T-helper 1 cell (primary cell): ENCODE data around the gene RRP1.

ENCODE experiments used
- DNase-seq, 5 donors: peaks; one replicate each; pipeline ENCODE4 v3.0.0-alpha.2; 2012 to 2020

Gene RRP1

DNA sequence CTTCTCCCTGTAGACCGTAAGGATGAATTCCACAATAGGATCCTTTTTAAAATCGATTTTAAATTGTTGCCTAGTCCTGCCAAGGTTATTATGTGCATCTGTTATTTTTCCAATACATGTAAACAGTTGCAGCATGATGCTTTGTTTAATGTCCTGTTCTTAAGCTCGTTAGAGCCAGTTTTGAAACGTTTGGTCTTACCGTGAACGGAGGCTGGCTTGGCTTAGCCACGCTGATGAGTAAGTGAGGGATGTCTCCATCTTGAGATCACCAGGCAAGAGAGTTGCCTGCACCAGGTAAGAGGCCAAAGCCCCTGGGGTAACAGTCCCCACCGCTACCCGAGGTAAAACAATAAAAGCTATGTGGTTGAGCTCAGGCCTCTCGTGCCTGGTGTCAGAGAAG, 30.6 kb upstream of the RRP1 start:
- no peak for DNase-seq

DNA sequence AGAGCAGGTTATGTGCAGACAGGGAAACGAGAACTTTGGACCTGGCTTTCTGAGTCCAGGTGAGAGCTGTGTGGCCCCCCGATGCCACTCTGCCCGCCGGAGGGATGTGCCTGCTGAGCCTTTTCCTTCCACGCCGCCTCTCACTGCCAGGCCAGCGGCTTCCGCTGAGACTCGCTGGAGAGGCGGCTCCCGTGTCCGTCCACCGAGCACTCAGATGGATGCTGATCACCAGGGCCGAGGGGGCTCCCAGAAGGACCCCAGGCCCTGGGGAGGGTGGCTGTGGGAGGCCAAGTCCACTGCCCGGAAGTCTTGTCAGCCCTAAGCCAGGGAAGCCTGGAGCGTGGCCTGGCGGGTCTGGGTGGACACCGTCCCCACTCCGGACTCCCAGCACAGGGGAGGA, 29.7 kb upstream of the RRP1 start:
- no peak for DNase-seq

DNA sequence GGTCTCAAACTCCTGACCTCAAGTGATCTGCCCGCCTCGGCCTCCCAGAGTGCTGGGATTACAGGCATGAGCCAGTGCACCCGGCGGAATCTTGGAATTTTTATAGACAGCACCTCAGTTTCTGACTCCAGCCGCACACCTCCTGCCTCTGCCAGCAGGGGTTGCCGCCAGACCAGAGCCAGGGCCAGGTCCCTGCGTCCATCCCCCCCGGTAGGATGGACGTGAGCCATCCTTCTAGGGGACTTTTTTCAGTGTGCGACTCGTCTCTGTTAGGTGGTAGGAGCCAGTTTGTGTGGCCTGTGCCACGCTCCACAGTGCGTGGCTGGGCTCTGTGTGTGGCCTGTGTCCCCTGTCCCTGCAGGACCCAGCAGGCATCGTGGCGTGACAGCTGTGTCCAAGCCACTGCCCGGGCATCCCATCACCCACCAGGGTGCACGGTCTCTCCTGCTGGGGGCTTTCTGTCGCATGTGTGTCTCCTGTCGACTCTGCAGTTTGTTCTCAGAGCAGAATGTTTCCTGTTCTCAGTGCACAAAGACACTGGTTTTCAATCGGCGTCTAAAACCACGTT, 28.9 kb upstream of the RRP1 start:
- DNase-seq, result no peak

DNA sequence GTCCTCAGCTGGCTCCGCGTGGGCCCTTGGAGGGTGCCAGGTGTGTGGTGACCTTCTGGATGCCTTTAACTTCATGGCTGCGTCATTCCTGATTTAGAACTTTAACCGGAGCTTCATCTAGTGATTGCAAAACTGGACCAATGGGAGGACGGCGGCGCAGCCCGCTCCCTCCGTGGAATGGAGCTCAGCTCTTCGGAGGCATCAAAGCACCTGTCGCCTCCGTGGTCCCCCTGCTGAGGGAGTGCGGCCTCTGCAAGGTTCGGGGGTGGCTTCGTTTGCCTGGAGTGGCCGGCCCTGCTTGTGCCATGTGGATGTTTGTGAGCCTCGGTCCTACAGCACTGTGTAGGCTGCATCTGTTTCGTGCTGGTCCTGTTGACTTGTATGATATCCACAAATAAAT, 27.5 kb upstream of the RRP1 start:
- no peak for DNase-seq

DNA sequence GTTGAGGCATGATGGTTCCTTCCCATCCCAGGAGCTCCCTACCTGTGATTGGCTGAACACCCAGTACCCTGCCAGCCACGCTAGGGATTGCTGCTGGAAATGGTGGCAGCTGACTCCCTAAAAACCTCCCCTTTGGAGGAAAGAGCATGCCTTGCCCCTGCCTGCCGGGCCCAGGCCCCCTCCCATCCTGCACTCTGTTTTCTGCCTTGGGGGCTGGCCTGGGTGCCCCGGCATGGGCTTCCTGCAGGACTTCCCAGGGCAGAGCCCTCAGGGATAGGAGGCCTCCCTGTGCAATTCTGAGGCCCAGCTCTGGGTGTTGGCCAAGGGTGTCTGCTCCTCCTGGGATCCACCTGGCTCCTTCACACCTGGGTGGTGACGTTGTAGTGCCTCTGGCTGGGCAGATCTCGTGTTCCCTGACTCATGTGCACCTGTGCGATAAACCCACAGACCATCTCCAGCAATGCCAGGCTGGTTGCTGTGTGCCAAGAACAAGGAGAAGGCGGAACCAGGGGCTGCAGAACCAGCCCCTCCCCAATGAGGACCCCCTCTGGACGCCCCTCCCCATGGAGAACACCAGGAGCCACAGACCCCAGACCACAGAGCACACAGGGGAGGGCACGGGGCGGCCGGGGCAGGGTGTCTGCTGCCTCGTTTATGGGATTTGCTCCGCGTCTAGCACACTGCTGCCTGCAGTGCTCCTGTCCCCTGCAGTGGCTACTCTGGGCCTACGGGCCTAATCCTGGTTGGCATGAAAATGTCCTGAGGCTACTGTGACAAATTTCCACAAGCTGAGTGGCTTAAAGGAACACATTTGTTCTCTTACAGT, 26.9 kb upstream of the RRP1 start:
- no peak for DNase-seq

DNA sequence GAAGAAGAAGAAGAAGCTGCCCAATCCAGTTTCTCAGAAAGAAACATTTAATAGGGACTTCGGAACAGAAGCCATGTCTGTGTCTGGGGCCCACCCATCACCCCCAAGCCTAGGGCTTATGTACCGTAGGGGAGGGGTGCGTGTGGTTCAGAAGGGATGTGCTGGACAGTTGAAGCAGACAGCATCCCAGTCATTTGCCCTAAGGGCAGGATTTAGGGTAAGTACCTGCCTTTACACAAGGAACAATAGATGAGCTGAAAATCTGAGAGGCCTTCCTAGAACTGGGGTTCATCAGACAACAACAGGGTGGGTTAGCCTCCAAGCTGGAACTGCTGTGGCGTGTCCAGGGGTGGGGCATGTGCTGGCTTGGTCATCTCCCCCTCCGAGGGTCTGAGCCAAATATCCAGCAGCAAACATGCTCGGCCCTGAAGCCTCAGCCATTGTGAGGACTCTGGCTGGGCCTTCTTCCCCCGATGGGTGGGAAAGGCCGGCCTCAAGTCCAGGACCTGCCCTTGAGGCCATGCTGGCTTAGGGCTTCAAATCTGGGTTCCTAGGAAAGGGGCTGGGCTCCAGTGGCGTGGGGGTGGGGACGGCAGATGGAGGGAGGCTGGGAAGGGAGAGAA, 25.4 kb upstream of the RRP1 start:
- DNase-seq, result no peak

DNA sequence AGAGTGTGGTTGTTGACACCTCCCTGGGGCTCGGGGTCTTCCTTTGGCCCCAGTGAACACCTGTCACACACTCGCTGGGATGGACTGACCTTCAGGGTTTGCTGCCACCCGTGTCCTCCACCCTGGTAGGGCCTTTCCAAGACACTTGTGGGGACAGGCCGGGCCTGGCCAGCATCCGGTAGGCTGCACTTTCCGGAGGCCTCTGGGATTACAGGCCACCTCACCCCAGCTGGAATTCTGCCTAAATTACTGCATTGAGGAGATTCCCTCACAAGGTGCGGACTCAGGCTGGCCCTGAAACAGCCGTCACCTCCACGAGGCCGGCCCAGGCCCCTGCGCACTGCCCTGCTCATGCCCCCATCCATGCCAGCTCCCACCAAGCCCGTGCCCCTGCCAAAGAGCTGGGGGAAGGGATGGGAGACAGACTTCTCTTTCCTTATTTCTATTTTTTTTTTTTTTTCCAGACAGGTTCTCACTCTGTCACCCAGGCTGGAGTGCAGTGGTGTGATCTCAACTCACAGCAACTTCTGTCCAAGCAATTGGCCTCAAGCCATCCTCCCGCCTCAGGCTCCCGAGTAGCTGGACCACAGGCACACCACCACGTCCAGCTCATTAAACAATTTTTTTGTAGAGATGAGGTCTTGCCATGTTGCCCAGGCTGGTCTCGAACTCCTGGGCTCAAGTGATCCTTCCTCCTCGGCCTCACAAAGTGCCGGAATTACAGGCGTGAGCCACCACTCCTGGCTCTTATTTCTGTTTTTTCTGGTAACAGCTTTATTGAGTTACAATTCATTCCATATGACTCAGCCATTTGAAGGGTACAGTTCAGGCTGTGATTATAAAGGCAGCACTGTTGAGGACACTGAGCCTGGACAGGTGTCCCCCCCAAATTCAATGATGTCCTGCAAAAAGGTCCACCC, 24.5 kb upstream of the RRP1 start:
- no peak for DNase-seq

DNA sequence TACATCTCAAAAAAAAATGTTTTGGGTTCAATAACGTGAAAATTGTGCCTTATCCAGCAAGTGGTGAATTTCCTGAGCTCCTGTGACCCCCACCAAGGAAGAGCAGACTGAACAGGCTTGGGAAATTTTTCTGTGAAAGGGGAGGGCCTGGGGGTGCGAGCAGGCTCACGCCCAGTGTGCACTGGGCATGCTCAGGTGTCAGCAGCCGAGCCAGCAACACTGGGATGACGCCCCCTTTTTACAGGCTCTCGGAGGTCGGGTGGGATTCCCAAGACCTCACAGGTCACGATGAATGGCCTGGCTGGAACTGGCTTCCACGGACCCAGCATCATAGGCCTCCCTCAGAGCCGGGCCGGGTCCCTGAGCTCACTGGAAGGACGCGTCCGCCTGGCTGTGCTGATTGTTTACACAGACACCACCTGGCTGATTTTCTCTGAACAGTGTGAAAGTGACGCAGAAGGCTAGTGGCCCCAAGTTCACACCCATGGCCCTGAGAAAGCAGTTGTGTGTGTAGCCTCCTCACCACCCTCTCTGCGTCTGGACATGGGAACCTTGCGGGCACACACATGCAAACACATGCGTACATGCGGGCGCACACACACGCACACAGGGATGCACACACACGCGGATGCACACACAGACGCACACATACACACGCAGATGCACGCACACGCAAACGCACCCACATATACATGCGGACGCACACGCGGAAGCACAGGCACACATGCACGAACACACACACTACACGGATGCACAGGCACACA, 22.5 kb upstream of the RRP1 start:
- DNase-seq, result no peak

DNA sequence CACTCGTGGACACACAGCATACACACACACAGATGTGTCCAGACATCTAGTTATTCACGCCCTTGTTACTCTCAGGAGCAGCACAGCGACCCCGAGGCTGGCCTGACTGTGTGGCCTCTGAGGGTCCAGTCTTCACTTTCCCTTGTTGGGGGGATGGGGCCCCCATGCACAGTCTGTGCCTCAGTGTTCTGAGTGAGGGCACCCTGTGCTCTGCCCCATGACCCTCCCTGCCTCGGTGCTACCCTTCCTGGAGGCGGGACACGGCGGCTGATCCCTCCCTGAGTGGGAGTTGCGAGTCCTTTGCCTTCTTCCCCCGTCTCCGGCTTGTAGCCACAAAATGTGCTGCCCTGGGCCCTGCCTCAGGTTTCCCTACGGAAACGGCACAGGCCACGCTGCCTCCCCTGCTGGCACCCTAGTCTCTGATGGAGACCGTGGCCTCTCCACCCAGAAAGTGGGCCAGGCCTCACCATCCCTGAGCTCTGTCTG, 21.8 kb upstream of the RRP1 start:
- no peak for DNase-seq

DNA sequence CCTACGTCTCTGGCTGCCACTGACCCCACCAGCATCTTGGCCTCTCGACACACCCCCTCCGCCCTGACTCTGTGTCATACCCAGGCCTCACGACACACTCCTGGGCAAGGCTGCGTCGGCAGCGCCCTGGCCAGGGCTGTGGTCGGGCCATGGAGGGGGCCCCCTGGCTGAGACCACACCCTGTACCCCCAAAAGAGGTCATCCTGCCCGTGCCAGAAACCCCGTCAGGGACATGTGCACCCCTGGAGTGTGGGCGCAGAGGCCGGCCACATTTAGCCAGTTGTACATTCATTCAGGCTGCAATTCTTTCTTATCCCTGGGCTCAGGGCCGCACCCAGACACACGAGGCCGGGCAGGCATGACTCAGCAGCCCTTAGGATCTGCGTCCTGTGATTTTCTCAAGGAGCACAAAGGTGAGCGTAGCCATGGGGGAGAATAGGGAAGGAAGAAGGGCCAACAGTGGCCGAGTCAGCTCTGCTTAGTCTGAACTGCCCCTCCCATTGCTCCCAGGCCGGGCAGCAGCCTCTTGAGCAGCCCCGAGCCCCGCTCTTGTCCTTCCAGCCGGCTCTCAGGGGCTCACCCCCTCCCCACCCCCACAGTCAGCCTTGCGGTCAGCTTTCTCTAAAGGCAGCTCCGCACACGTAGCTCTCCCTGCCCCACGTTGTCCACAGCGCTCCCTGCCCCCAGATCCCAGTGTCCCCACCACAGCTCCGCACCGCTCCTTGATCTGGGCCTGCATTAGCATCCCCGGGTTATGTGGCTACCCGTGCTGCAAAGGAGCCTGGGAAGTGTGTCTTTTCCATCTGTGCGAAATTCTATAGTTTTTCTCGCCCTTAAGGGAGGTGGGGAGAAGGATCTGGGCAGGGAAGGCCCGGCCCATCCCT, 21.2 kb upstream of the RRP1 start:
- DNase-seq, result no peak

DNA sequence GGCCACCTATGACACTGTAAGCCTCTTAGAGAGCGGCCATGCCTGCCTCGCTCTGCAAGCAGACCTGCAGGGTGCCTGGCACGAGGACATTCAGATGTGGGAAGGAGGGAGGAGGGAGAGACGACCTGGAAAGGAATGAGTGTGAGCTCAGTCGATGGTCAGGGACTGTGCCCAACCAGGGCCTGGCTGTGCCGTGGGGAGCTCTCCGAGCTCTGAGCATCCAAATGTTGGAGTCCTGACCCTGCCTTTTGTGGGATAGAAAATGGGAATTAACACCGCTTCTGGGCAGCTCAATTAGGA, 20.6 kb upstream of the RRP1 start:
- DNase-seq, result no peak

DNA sequence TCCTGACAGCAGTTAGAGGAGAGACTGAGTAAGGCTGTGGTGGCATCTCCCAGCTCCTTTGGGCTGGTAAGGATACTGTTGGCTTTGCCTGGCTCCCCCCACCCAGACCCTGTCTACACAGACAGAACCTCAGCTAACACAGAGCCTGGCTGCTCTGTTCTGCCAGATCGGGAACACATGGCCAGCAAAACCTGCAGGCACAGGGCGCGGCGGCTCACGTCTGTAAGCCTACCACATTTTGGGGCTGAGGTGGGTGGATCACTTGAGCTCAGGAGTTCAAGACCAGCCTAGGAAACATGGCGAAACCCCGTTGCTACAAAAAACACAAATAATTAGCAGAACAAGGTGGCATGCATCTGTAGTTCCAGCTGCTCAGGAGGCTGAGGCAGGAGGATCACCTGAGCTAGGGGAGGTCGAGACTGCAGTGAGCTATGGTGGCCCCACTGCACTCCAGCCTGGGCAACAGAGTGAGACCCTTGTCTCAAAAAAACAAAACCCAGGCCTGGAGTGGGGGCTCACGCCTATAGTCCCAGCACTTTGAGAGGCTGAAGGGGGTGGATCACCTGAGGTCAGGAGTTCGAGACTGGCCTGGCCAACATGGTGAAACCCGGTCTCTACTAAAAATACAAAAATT, 19.9 kb upstream of the RRP1 start:
- DNase-seq, result no peak

DNA sequence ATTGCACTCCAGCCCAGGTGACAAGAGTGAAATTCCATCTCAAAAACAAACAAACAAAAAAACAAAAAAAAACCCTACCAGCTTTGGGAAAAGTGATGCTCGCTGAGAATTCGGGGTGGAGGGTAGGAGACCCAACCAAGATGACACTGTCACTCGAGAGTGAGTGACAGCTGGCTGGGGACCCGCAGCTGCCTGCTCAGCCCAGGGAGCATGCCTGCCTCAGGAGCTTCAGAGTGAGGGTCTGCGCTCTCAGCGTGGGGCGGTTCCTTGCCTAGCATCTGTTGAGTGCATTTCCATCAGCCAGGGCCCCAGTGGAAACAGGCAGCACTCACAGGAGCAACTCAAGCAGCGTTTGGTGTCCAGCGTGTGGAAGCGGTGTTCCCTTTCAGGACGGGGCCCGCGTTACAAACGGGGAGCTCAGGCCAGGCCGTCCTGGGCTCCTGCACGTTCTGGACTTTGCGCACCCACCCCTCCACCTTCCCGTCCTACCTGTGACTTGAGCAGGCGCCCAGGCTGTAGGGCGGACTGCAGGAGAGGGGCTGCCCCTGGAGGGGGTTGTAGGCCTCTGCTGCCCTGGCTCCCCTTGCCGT, 19.2 kb upstream of the RRP1 start:
- no peak for DNase-seq

DNA sequence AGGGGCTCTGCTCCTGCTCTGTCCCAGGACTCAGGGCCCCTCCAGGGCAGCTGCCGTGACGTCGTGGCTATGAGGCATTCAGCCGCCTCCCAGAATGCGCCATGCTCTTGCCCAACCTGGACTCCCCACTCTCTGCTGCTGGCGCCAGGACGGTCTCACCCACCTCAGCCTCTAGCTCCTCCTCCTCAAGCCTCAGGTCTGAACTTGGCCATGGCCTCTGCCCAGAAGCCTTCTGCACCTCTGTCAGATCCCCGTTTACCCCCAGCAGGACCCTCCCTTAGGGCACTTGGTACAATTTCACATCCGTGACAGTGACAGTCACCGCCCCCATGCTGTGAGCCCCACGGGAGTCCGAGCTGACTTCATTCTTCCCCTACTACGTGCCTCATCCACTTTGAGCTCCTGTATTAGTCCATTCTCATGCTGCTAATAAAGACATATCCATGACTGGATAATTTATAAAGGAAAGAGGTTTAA, 18.1 kb upstream of the RRP1 start:
- DNase-seq, result no peak

DNA sequence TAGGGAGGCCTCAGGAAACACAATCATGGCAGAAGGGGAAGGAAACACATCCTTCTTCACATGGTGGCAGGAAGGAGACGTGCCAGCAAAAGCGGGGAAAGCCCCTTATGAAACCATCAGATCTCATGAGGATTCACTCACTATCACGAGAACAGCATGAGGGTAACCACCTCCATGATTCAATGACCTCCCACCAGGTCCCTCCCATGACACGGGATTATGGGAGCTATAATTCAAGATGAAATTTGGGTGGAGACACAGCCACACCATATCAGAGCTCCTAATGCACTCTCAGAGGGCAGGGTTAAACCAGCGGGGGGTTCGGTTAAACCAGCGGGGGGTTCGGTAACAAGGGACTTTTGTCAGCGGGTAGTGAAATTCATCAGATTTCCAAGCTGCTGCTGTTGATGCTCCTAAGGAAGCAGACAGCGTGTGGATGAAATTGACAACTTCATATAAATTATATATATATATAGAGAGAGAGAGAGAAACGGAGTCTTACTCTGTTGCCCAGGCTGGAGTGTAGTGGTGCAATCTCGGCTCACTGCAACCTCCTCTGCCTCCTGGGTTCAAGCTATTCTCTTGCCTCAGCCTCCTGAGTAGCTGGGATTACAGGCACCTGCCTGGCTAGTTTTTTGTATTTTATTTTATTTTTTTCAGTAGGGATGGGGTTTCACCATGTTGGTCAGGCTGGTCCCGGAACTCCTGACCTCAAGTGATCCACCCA, 17.5 kb upstream of the RRP1 start:
- DNase-seq, result no peak

DNA sequence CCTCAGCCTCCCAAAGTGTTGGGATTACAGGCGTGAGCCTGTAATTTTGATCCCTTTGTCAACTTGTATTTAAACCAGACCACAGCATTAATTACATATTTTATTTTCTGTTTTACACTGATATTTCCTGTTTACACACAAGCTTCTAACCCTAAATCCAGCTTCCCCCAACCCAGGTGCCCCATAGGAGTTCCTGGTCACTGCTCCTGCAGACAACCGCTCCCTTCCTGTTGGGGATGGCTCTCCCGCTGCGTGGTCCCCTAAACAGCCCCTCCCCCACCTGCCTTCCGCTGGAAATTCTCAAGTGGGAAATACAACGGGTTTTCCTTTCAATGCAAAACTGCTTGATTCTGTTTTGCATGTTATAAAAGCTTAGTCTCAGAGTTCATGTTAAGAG, 17.0 kb upstream of the RRP1 start:
- no peak for DNase-seq

DNA sequence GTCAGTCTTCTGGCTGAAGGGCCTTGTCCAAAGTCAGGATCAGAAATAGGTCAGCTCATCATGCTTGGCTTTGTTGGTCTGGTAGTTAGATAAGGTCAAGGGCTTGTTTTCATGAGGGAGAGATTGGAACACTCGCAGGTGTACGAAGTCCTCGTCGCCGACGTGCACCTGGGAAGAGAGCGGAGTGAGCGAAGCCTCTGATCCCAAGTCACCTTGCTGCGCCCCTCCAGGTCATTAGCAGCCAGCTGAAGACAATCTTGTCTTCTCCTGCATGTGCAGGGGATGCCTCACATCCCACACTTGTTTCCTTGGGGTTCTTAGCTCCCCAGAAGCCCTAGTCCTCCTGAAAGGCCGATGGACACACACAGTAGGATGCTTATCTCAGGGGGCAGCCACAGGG, 15.2 kb upstream of the RRP1 start:
- DNase-seq, result no peak

DNA sequence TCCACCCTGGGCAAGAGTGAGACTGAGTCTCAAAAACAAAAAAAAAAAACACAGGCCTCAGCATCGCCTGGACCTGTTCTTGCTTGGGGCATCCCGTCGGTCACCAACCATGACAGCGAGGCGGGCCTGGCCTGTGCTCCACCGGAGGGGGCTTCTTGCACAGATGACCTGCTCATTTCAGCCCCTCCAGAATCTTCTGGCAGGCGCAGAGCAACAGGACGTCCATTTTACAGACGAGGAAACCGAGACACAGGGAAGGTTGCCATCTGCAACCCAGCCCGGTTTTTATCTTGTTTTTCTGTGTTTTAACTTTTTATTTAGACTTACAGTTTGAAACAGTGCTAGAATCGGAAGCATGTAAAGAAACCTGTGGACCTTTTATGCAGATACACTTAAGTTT, 14.2 kb upstream of the RRP1 start:
- no peak for DNase-seq

DNA sequence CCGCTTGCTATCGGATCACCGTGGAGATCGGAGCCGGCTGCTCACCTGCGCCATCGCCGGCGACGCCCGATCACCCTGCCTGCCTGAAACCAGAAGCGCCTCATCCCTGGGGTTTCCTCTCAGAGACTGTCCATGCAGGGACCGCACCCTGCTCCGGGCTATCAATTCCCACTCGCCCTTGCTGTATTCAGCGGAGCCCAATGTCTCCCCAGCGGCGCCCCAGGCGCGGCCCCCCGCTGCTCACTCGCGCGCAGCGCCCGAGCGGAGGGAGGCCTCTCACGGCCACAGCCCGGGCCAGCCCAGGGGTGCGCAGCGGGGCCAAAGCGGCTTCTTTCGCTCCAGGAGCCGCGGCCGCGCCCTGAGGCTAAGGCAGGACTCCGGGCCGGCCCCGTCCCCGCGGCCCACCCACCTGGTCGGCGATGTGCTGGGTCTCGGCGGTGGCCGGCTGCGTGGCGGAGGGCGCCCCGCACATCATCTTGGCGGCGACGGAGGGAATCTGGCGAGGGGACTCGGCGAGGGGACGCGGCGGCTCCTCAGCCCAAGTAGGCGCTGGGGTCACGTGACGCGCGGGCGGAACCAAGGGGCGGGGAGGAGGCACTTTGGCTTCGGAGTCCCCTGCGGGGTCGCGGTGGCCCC, 13.5 kb upstream of the RRP1 start, which contains the start of gene CSTB:
CSTB (minus strand) TSS at position 514 of the 636 bp plus-strand sequence; CDS start at position 475, 39 bp downstream.
- DNase-seq, result peak; percentile 72 to 80 (median 75)
